ENCODE measurements around the gene CEP152.

Gene CEP152, protein sequence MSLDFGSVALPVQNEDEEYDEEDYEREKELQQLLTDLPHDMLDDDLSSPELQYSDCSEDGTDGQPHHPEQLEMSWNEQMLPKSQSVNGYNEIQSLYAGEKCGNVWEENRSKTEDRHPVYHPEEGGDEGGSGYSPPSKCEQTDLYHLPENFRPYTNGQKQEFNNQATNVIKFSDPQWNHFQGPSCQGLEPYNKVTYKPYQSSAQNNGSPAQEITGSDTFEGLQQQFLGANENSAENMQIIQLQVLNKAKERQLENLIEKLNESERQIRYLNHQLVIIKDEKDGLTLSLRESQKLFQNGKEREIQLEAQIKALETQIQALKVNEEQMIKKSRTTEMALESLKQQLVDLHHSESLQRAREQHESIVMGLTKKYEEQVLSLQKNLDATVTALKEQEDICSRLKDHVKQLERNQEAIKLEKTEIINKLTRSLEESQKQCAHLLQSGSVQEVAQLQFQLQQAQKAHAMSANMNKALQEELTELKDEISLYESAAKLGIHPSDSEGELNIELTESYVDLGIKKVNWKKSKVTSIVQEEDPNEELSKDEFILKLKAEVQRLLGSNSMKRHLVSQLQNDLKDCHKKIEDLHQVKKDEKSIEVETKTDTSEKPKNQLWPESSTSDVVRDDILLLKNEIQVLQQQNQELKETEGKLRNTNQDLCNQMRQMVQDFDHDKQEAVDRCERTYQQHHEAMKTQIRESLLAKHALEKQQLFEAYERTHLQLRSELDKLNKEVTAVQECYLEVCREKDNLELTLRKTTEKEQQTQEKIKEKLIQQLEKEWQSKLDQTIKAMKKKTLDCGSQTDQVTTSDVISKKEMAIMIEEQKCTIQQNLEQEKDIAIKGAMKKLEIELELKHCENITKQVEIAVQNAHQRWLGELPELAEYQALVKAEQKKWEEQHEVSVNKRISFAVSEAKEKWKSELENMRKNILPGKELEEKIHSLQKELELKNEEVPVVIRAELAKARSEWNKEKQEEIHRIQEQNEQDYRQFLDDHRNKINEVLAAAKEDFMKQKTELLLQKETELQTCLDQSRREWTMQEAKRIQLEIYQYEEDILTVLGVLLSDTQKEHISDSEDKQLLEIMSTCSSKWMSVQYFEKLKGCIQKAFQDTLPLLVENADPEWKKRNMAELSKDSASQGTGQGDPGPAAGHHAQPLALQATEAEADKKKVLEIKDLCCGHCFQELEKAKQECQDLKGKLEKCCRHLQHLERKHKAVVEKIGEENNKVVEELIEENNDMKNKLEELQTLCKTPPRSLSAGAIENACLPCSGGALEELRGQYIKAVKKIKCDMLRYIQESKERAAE (N-terminal part only)

GRCh38 chr15:48810414-48811324 is at the start of gene CEP152:
Gene CEP152, minus strand, starts transcription at chr15:48811069. Its CDS starts 5,420 bp downstream, at chr15:48805649.
- intact Hi-C loops (cut with DNase I; ENCODE audit: low total_unique reads) = no loop called here
- peaks cover 0 to 14% (median 9%) of the 10 kb centered on the region in 4 donors for H3K4me1 ChIP-seq

DNA sequence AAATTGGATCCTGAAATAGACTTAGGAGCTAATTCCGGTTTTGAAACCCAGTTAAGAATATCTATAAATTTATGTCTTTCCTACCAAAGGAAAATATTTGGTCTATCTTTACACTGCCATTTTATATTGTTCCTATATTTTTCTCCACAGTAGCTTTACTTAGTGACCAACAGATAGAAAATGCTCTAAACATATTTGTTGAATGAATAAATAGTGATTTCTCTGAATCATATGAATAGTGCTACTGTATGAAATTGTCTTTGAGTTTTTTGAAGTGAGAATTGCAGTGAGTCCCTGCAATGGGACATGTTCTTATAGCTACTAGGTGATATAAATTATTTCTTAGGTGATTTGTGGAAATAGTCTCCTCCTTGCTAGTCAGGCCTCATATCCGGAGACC is 48.6 kb upstream of the CEP152 start:
- intact Hi-C loops (cut with DNase I; ENCODE audit: low total_unique reads) = loop anchor here (10.0 kb wide), 1 partner anchor 1285 kb away; no protein-coding TSS in a partner anchor
- no peak for DNase-seq
- no peaks in the 10 kb centered on the region for H3K9me3 ChIP-seq
- H3K4me1 ChIP-seq = peaks cover 0 to 10% (median 2%) of the 10 kb centered on the region in 4 donors
- H3K36me3 ChIP-seq = no peaks in the 10 kb centered on the region
- TF ChIP-seq CTCF (IDR thresholded peaks at IDR 0.05) = no peak
- no peak overlapping the region for H3K4me3 ChIP-seq
- no peaks in the 10 kb centered on the region for H3K27me3 ChIP-seq
- H3K27ac ChIP-seq = no peak overlapping the region

More at GRCh38 chr15:48810414-48811324, at the start of gene CEP152:
- peak; percentile 97 to 99 for DNase-seq
- no peaks in the 10 kb centered on the region for H3K27me3 ChIP-seq
- no peak for TF ChIP-seq CTCF (IDR thresholded peaks at IDR 0.05)
- H3K36me3 ChIP-seq = no peaks in the 10 kb centered on the region
- no peaks in the 10 kb centered on the region for H3K9me3 ChIP-seq
- H3K27ac ChIP-seq = peak within 1 kb of the TSS; percentile 58 to 59
- peak within 1 kb of the TSS; percentile 79 to 94 for H3K4me3 ChIP-seq

DNA sequence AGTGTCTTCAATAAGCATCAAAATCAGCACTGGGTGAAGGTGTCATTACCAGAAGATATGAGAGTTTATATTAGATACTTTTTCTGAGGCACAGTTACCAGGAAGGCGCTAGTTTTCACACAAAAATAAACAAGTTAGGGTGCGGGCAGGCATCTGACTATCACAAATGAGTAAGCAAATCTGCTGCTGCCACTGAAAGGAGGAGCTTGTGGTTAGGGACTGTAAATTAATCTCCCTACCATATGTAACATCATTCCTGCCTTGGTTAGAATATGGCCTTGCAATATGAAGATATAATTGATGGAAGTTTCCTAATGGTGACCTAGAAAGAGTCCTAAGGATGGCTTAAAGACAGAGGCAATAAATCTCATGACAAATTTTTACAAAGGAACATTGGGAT is 47.5 kb upstream of the CEP152 start:
- H3K36me3 ChIP-seq = no peaks in the 10 kb centered on the region
- no peaks in the 10 kb centered on the region for H3K9me3 ChIP-seq
- no peak overlapping the region for H3K4me3 ChIP-seq
- DNase-seq = no peak
- TF ChIP-seq CTCF (IDR thresholded peaks at IDR 0.05) = no peak
- peaks cover 0 to 10% (median 2%) of the 10 kb centered on the region in 4 donors for H3K4me1 ChIP-seq
- no peaks in the 10 kb centered on the region for H3K27me3 ChIP-seq
- no peak overlapping the region for H3K27ac ChIP-seq
- intact Hi-C loops (cut with DNase I; ENCODE audit: low total_unique reads) = loop anchor here (10.0 kb wide), 1 partner anchor 1286 kb away; no protein-coding TSS in a partner anchor

- H3K27ac ChIP-seq = no peak overlapping the region
- intact Hi-C loops (cut with DNase I; ENCODE audit: low total_unique reads) = loop anchor here (10.0 kb wide), 1 partner anchor 1288 kb away; no protein-coding TSS in a partner anchor
Measured at GRCh38 chr15:48856942-48857341, 46.1 kb upstream of the CEP152 start.

More at GRCh38 chr15:48856942-48857341, 46.1 kb upstream of the CEP152 start:
- TF ChIP-seq CTCF (IDR thresholded peaks at IDR 0.05) = no peak
- no peaks in the 10 kb centered on the region for H3K27me3 ChIP-seq
- no peak overlapping the region for H3K4me3 ChIP-seq
- peaks cover 0 to 10% (median 2%) of the 10 kb centered on the region in 4 donors for H3K4me1 ChIP-seq
- H3K9me3 ChIP-seq = no peaks in the 10 kb centered on the region
- DNase-seq = no peak
- no peaks in the 10 kb centered on the region for H3K36me3 ChIP-seq

Data from tibial artery (tissue), 4 donors.